HL-60/S4 treated with retinoic acid at 250 ng/mL for 4 days and 3 days (cell line): ENCODE measurements around the gene YDJC.

Experiments used
- in situ Hi-C: fragments of 300-500 bp; cut with MboI; formaldehyde crosslinking; loops from 2 replicates; pipeline ENCODE4 v1.7.0; 2022; ENCODE audit warnings: low sequenced_read_pairs

The YDJC gene

GRCh38 chr22:21652547-21653545, 23.0 kb upstream of the YDJC start:
- in situ Hi-C loops, result loop anchor here (25.0 kb wide), 2 partner anchors 566 to 766 kb away; no protein-coding TSS in a partner anchor

- in situ Hi-C loops, result loop anchor here (25.0 kb wide), 2 partner anchors 565 to 765 kb away; no protein-coding TSS in a partner anchor
Observed at GRCh38 chr22:21652010-21652546, 22.3 kb upstream of the YDJC start.

DNA sequence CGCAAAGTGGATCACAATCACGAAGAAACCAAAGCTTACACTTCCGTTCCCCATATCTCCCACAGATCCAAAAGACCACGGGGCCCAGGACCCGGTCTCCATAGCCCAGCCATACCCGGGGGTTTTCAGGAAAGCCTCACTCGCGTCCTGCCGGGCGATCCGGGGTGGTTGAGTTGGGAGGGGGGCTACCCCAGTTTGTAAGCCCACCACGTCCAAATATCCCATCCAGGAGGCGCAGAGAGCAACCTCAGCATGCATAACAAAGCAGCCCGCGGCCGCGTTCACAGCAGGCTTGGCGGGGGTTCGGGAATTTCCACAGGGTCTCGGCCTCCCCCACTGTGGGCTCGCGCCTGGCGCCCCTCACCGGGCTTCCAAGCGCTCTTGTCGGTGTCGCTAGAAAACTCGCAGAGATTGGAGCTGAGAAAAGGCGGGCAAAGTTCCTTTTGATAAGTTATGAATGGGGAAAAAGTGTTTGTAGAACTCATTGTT, 21.7 kb upstream of the YDJC start:
- in situ Hi-C loops, result loop anchor here (25.0 kb wide), 2 partner anchors 564 to 764 kb away; no protein-coding TSS in a partner anchor

DNA sequence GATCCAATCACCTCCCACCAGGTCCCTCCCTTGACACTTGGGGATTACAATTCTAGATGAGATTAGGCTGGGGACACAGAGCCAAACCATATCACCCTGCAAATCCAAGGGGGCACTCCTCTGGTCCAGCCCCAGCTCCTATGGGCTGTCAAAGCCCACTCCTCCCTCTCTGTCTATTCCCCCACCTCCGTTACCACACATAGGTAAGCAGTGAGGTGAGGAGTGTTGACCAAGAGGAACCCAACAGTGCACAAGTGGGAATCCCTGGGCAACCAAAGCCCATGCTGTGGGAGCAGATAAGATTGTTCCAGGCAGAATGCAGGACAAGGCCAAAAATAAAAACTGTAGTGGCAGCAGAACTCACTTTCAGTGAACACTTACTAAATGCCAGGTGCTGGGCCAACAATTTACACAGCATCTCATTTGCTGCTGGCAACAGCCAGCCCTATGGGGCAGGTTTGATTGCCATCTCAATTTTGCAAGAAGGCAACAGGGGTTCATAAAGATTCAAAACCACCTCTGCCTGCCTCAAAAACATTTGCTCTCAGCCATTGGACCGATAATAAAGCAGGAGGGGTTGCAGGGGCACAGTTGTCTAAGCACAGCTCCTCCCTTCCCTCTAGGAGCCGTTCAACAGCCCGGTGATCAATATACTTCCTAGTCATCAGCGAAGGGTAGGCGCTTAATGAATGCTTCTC, 21.1 kb upstream of the YDJC start:
- in situ Hi-C loops, result loop anchor here (25.0 kb wide), 2 partner anchors 564 to 764 kb away; no protein-coding TSS in a partner anchor

GRCh38 chr22:21650280-21650679, 20.5 kb upstream of the YDJC start:
- in situ Hi-C loops, result loop anchor here (25.0 kb wide), 2 partner anchors 563 to 763 kb away; no protein-coding TSS in a partner anchor

DNA sequence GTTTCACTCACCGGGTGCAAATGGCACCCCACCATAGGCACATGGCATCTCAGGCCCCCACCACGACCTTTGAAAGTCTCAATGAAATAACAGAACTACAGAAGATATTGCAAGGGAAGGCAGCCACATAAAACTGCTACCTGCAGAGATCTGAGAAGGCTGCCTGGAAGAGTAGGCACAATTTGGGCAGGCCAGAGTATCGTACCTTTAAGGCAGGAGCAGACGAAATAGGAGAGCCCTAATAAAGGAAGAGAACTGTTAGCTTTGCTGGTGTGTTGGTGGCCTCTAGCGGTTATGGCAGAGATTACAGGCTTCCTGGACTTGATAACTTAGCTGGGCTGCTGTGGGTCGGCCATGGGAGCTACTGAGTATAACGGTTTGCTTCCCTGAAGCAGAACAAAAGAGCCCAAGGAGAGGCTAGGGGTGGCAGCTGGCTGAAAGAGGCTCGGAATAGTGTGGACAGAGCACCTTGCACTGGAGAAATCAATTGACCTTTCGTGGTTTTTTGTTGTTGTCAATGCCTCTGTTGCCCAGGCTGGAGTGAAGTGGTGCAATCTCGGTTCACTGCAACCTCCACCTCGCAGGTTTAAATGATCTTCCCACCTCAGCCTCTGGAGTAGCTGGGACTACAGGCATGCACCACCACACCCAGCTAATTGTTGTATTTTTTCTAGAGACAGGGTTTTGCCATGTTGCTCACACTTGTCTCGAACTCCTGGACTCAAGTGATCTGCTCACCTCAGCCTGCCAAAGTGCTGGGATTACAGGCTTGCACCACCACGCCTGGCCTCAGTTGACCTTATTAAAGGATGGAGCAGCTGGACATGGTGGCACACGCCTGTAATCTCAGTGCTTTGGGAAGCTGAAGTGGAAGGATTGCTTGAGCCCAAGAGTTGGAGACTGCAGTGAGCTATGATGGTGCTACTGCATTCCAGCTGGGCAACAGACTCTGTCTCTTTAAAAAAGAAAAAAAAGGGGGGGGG, 17.1 kb upstream of the YDJC start:
- in situ Hi-C loops, result loop anchor here (25.0 kb wide), 1 partner anchor 660 kb away; the partner anchor contains the start of gene LZTR1

GRCh38 chr22:21645513-21645912, 15.7 kb upstream of the YDJC start:
- in situ Hi-C loops, result loop anchor here (25.0 kb wide), 1 partner anchor 658 kb away; the partner anchor contains the start of gene LZTR1

- in situ Hi-C loops, result loop anchor here (25.0 kb wide), 1 partner anchor 656 kb away; the partner anchor contains the start of gene LZTR1
Observed at GRCh38 chr22:21643533-21644357, 13.9 kb upstream of the YDJC start.

DNA sequence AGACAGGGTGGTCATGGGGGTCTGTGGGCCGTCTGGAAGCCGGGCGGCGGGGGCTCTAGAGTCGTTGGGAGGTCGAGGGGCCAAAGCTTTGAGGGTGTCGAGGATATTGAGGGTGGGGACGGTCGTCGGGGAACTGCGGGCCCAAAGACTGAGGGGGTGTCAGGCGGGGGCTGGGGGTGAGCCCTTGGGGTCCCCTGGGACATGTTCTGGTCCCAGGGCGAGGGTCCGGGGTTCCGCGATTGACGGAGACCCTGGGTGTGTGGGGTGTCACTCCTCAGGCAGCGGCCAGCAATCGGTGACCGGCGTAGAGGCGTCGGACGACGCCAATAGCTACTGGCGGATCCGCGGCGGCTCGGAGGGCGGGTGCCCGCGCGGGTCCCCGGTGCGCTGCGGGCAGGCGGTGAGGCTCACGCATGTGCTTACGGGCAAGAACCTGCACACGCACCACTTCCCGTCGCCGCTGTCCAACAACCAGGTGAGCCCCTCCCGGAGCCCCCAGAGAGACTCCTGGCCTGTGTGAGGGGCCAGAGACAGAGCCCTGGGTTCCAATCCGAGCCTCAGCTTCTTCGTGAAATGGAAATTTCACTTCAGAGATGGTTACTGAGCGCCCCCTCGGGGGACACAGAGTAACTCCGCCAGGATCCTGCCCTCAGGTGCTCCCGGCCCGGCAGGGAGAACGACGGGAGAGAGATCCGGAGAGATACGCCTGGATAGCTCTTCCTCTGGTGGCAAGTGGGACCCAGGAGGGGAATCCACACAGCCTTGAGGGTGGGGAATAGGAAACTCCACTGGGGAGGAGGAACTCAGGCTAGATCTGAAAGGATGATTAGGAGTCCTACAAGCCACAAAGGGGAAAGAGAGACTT, 13.0 kb upstream of the YDJC start:
- in situ Hi-C loops, result loop anchor here (25.0 kb wide), 1 partner anchor 656 kb away; the partner anchor contains the start of gene LZTR1

DNA sequence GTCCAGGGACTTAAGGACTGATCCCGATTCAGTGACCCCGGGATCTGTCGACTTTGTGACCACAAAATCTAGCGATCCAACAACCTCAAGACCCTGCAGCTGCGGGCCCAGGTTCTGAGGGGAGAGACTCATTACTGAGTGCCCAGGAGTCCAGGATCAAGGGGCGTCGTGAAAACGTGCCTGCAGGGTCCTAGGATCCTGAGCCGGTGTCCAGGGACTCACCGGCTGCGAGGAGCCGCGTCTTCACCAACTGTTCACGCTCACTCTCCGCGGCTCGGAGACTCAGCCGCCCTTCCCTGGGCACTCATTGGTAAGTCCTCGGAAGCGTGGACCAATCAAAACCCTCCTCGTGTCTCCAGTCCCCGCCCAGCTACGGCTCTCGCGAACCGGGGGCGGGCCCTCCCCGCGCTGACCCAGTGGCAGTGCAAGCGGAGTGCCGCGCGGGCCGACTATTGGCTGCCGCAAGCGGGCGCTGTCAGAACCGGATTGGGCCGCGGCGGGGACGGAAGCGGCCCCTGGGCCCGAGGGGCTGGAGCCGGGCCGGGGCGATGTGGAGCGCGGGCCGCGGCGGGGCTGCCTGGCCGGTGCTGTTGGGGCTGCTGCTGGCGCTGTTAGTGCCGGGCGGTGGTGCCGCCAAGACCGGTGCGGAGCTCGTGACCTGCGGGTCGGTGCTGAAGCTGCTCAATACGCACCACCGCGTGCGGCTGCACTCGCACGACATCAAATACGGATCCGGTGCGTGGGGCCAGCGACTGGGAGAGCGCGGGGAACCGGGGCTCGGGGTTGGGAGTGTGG, 12.2 kb upstream of the YDJC start, which contains the start of gene SDF2L1:
Gene SDF2L1, plus strand, starts transcription at position 514 of the 795 bp plus-strand sequence. Its CDS starts 35 bp downstream, at position 549.
- in situ Hi-C loops, result loop anchor here (25.0 kb wide), 1 partner anchor 655 kb away; the partner anchor contains the start of gene LZTR1

DNA sequence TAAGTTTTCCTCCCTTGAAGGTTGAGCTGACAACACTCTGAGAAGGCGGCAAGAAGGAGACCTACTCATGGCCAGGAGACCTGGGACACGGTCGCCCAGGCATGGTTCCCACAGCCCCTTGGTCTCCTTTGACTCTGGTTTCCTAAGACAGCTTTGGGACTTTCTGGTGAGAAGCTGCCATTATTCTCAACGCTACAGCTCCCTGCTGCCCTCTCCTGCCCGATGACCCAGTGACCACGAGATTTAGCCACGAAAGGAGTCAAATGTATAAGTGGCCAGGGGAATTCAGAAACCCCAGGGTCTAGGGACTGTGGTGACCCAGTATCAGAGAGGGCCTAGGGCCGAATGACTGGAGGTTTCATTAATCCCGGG, 11.6 kb upstream of the YDJC start:
- in situ Hi-C loops, result loop anchor here (25.0 kb wide), 1 partner anchor 654 kb away; the partner anchor contains the start of gene LZTR1

- in situ Hi-C loops, result loop anchor here (25.0 kb wide), 1 partner anchor 654 kb away; the partner anchor contains the start of gene LZTR1
Observed at GRCh38 chr22:21640810-21641209, 11.0 kb upstream of the YDJC start.

DNA sequence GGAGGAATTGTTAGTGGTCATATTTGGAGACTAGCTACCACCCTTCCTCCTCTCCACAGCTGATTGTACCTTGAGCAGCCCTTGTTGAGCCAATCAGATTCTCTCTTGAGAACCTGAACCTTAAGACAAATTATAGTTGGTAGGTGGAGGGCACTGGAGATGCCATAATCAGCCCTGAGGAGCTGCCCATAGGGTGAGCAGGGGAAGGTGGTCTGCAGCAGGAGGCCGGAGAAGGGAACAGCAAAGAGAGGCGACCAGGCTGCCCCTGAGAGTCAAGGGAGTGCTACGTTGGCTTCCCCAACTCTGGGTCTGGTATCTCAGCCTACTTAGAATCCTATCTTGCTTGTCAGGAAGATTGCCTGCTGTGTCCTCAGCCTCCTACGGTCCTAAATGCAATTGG, 9.5 kb upstream of the YDJC start:
- in situ Hi-C loops, result loop anchor here (25.0 kb wide), 1 partner anchor 652 kb away; the partner anchor contains the start of gene LZTR1

DNA sequence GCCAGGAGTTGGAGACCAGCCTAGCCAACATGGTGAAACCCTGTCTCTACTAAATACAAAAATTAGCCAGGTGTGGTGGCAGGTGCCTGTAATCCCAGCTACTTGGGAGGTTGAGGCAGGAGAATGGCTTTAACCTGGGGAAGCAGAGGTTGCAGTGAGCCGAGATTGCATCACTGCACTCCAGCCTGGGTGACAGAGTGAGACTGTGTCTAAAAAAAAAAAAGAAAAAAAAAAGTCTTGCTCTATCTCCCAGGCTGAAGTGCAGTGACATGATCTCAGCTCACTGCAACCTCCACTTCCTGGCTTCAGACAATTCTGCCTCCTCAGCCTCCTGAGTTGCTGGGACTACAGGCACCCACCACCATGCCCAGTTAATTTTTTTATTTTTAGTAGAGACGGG, 7.6 kb upstream of the YDJC start:
- in situ Hi-C loops, result loop anchor here (25.0 kb wide), 1 partner anchor 650 kb away; the partner anchor contains the start of gene LZTR1

GRCh38 chr22:21636629-21637218, 6.9 kb upstream of the YDJC start:
- in situ Hi-C loops, result loop anchor here (25.0 kb wide), 1 partner anchor 649 kb away; the partner anchor contains the start of gene LZTR1
